ENCODE data around the gene TMED1.

GRCh38 chr19:10852941-10853340, 16.9 kb upstream of the TMED1 start:
- TF ChIP-seq EZH2 (IDR thresholded peaks at IDR 0.05; ENCODE audit: low read length, missing control alignments) (no peak), CTCF (conservative IDR thresholded peaks at IDR 0.05 in 1 of 2, IDR thresholded peaks at IDR 0.05 in 1 of 2; ENCODE audit: low read depth in 1 of 2, low read length in 2 of 2) (no peak)
